ENCODE data around the gene MYRF. TPM values are rescaled to one million over a fixed set of nuclear protein-coding genes. Genes with fewer than 3 reads are reported as not detected.

The MYRF gene
- total RNA-seq, 1 donor from 2014 or later, result 0.99 TPM

DNA sequence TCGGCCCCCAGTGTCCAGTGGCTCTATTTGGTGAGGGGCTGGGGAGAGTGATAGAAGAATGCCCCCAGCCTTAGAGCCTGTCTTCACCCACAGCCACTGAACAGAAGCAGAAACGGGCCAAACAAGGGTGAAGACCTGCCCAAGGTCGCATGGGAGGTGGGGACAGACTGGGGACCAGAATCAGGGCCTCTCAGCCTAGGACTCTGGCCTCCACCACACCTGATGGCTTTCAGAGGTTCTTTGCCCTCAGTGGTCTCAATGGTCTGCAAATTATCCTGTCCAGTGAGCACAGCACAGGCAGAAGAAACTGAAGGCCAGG, 4.5 kb upstream of the MYRF start:
- Mint-ChIP-seq H3K36me3 (ENCODE audit: low read depth) (no peaks in the 10 kb centered on the region), H3K27ac (no peak overlapping the region), H3K9me3 (no peaks in the 10 kb centered on the region), H3K27me3 (ENCODE audit: insufficient read depth) (peaks cover 17% of the 10 kb centered on the region), H3K4me3 (no peak overlapping the region), H3K4me1 (ENCODE audit: low read depth) (no peaks in the 10 kb centered on the region)
- intact Hi-C loops (cut with micrococcal nuclease), result loop anchor here (1.0 kb wide), 1 partner anchor 360 kb away; no protein-coding TSS in a partner anchor
- no peak for DNase-seq (ENCODE audit: low spot score)

DNA sequence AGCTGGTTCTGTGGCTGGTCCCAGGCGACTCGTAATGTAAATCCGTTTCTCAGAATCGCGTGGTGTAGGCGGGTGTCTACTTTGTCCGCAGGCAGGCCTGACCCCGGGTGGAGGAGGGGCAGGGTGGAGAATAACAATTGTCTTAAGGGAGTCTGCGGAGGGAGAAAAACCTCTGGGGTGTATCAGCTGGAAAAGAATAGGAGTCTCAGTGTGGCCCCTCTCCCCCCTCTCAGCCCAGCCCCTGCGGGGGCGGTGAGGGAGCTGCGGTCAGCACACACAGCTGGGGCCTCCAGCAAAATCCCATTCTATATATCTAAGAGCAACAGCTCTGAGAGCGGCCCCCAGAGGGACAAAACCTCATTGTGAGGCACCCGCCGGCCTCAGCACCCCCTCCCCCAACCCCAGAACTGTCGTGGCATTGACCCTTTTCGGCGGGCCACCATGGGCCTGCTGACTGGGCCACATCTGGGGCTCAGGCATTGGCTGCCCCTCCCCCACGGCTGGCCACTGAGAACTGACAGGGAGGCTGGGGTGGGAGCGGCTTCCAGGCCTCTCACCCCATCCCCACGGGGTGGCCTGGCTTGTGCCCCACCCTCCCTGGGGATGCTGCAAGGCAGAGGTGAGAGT, 2.7 kb upstream of the MYRF start:
- H3K4me1 Mint-ChIP-seq (ENCODE audit: low read depth), result no peaks in the 10 kb centered on the region
- intact Hi-C loops (cut with micrococcal nuclease), result loop anchor here (5.0 kb wide), 2 partner anchors 43 to 52 kb away; partner anchors contain the start of genes FEN1 and TMEM258
- no peak overlapping the region for H3K4me3 Mint-ChIP-seq
- no peak for DNase-seq (ENCODE audit: low spot score)
- H3K27ac Mint-ChIP-seq, result no peak overlapping the region
- H3K9me3 Mint-ChIP-seq, result no peaks in the 10 kb centered on the region
- no peaks in the 10 kb centered on the region for H3K36me3 Mint-ChIP-seq (ENCODE audit: low read depth)
- peaks cover 28% of the 10 kb centered on the region for H3K27me3 Mint-ChIP-seq (ENCODE audit: insufficient read depth)

DNA sequence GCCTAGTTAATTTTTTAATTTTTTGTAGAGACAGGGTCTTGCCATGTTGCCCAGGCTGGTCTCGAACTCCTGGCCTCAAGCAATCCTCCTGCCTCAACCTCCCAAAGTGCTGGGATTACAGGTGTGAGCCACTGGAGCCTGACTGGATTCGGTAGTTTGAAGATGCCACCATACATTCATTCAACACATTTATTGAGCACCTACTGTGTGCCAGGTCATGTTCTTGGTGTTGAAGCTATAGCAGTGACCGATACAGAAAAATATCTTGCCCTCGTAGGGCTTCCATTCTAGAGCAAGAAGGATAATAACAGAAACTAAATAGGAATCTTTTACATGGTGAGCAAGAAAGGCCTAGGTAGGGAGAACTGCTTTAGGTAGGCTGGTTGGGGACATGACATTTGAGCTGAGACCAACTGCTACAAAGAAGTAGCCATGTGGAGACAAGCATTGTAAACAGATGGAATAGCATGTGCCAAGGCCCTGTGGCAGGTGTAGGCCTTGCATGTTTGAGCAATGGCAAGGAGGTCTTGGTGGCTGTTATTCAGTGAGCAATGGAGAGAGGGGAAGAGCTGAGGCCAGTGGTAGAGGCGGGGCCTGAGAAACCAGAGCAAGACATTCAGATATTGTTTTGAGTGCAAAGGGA, 1.7 kb upstream of the MYRF start:
- no peak for DNase-seq (ENCODE audit: low spot score)
- Mint-ChIP-seq H3K4me3 (peak overlapping the region; percentile 34), H3K9me3 (no peaks in the 10 kb centered on the region), H3K36me3 (ENCODE audit: low read depth) (no peaks in the 10 kb centered on the region), H3K27ac (no peak overlapping the region), H3K4me1 (ENCODE audit: low read depth) (no peaks in the 10 kb centered on the region), H3K27me3 (ENCODE audit: insufficient read depth) (peaks cover 28% of the 10 kb centered on the region)
- intact Hi-C loops (cut with micrococcal nuclease), result loop anchor here (5.0 kb wide), 2 partner anchors 42 to 53 kb away; partner anchors contain the start of genes FEN1 and TMEM258

DNA sequence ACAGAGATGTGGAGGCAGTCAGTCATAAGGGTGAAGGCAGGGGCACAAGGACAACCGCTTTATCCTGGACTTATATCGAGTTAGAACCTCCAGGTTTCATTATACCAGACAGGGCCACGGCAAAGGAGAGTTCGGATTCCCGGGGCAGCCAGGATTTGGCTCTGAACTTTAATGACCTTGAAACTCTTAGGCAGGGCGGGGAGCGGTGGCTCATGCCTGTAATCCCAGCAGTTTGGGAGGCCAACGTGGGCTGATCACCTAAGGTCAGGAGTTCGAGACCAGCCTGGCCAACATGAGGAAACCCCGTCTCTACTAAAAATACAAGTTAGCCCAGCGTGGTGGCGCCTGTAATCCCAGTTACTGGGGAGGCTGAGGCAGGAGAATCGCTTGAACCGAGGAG, 1.1 kb upstream of the MYRF start:
- Mint-ChIP-seq H3K4me1 (ENCODE audit: low read depth) (no peaks in the 10 kb centered on the region), H3K4me3 (no peak overlapping the region), H3K36me3 (ENCODE audit: low read depth) (no peaks in the 10 kb centered on the region), H3K27me3 (ENCODE audit: insufficient read depth) (peaks cover 28% of the 10 kb centered on the region), H3K27ac (no peak overlapping the region), H3K9me3 (no peaks in the 10 kb centered on the region)
- DNase-seq (ENCODE audit: low spot score), result no peak
- intact Hi-C loops (cut with micrococcal nuclease), result loop anchor here (5.0 kb wide), 2 partner anchors 41 to 54 kb away; partner anchors contain the start of genes FEN1 and TMEM258

DNA sequence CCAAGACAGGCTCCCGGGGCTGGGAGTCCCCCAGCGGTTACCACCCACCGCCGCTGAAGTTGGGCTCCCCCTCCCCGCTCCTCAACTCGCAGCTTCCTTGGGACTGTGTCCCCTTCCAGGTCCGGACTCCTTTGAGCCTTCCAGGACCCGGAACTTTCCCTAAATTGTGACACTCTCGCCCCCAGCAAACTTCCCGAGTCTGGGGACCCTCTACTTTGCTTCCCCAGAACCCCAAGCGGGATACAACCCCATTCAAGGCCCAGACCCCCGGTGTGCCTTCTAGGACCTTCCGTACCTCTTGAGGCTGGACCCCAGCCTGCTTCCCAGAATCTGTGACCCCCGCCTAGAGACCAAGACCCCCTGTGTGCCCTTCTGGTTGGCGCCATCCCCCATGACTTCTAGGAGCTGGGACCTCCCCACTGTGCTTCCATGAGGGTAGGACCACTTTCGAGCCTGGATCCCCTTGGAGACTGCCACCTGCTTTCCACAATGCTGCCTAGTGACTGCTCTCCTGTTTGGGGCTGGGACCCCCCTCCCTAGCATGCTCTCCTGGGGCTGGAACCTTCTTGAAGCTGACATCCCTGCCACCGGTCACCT, 587 bp downstream of the MYRF start:
- peaks cover 31% of the 10 kb centered on the region for H3K27me3 Mint-ChIP-seq (ENCODE audit: insufficient read depth)
- H3K9me3 Mint-ChIP-seq, result no peaks in the 10 kb centered on the region
- H3K4me1 Mint-ChIP-seq (ENCODE audit: low read depth), result no peaks in the 10 kb centered on the region
- no peak overlapping the region for H3K27ac Mint-ChIP-seq
- no peak for DNase-seq (ENCODE audit: low spot score)
- no peaks in the 10 kb centered on the region for H3K36me3 Mint-ChIP-seq (ENCODE audit: low read depth)
- peak overlapping the region; percentile 72 for H3K4me3 Mint-ChIP-seq
- intact Hi-C loops (cut with micrococcal nuclease), result loop anchor here (1.0 to 5.0 kb wide), 3 partner anchors 23 to 56 kb away; partner anchors contain the start of genes FEN1 and TMEM258

DNA sequence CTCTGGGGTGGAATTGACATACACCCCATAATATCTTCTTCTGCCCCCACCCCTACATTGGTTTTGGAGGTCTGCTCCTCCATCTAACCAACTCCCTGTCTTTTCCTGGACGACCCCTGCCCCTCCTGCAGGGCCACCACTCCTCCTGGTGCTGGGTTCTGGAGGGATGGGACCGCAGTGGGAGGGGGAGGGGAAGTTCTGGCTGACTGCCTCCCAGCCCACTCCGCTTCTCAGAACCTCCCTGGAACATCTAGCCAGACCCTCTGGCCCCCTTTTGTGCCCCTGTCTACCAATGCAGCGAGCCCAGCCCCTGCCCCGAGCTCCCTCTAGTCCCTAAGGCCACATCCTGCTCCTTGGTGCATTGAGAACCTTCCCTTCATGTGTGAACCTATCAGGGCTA, 1.2 kb downstream of the MYRF start:
- Mint-ChIP-seq H3K27me3 (ENCODE audit: insufficient read depth) (peaks cover 31% of the 10 kb centered on the region), H3K9me3 (no peaks in the 10 kb centered on the region), H3K4me3 (peak overlapping the region; percentile 72), H3K36me3 (ENCODE audit: low read depth) (no peaks in the 10 kb centered on the region), H3K4me1 (ENCODE audit: low read depth) (no peaks in the 10 kb centered on the region), H3K27ac (no peak overlapping the region)
- DNase-seq (ENCODE audit: low spot score), result no peak
- intact Hi-C loops (cut with micrococcal nuclease), result loop anchor here (5.0 kb wide), 2 partner anchors 39 to 56 kb away; partner anchors contain the start of genes FEN1 and TMEM258

DNA sequence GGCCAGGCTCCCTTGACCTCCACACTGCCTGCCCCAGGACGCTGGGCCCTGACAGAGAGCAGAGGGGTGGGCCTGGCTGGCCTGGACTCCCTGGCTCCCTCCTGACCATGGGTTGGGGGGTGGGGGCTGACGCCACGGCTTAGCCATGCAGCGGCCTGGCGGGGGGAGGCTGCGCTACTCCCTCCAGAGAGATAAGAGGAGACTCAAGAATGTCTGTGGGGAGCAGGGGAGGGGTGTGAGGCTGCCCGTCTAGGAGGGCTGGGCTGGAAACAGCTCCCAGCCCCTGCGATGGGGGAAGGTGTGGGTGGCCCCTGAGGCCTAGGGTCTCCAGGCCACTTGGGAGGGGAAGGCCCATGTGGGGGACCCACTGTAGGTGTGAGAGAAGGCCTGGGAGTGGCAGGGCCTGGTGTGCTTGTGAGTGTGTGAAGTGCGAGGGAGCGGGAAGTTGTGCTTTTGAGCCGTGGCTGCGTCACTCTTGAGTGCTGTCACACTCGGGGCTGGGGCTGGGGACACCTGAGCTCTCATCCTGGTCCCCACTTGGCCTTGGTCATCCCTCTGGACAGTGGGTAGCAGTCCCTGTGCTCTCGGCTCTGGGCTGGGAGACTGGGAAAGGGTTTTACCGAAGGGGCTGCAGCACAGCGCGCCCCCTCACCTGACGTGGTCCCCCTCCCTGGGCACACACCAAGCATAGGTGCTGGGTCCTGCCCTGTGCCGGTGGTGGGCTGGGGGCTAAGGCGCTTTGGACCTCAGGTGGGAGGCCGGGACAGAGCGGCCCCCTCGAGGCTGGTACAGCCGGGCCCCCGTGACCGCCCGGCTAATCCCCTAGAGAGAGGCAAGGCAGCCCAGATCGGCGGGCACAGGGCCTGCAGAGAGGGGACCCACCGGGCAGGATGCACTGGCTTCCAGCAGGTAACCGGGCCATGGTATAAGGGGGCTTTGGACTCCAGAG, 2.4 kb downstream of the MYRF start:
- H3K27ac Mint-ChIP-seq, result no peak overlapping the region
- H3K9me3 Mint-ChIP-seq, result no peaks in the 10 kb centered on the region
- H3K36me3 Mint-ChIP-seq (ENCODE audit: low read depth), result no peaks in the 10 kb centered on the region
- peaks cover 26% of the 10 kb centered on the region for H3K27me3 Mint-ChIP-seq (ENCODE audit: insufficient read depth)
- DNase-seq (ENCODE audit: low spot score), result no peak
- intact Hi-C loops (cut with micrococcal nuclease), result loop anchor here (5.0 kb wide), 2 partner anchors 37 to 58 kb away; partner anchors contain the start of genes FEN1 and TMEM258
- no peaks in the 10 kb centered on the region for H3K4me1 Mint-ChIP-seq (ENCODE audit: low read depth)
- H3K4me3 Mint-ChIP-seq, result no peak overlapping the region

DNA sequence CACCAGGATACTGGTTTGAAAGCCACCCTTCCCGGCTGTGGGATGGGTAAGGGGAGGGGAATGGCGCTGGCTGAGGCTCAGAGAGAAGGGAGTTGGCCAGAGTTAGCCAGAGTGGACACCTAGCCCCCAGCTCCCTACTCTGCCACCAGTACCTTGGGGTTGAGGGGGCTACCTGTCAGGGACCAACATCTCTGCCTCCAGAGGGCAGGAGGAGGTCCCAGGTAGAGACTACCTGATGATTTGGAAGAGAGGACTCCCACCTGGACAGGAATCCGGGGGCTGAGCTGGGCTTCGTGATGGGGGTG, 3.7 kb downstream of the MYRF start:
- Mint-ChIP-seq H3K27me3 (ENCODE audit: insufficient read depth) (peaks cover 23% of the 10 kb centered on the region), H3K9me3 (no peaks in the 10 kb centered on the region), H3K4me3 (no peak overlapping the region), H3K27ac (peak overlapping the region; percentile 40), H3K36me3 (ENCODE audit: low read depth) (no peaks in the 10 kb centered on the region), H3K4me1 (ENCODE audit: low read depth) (no peaks in the 10 kb centered on the region)
- DNase-seq (ENCODE audit: low spot score), result no peak
- intact Hi-C loops (cut with micrococcal nuclease), result no loop called here

DNA sequence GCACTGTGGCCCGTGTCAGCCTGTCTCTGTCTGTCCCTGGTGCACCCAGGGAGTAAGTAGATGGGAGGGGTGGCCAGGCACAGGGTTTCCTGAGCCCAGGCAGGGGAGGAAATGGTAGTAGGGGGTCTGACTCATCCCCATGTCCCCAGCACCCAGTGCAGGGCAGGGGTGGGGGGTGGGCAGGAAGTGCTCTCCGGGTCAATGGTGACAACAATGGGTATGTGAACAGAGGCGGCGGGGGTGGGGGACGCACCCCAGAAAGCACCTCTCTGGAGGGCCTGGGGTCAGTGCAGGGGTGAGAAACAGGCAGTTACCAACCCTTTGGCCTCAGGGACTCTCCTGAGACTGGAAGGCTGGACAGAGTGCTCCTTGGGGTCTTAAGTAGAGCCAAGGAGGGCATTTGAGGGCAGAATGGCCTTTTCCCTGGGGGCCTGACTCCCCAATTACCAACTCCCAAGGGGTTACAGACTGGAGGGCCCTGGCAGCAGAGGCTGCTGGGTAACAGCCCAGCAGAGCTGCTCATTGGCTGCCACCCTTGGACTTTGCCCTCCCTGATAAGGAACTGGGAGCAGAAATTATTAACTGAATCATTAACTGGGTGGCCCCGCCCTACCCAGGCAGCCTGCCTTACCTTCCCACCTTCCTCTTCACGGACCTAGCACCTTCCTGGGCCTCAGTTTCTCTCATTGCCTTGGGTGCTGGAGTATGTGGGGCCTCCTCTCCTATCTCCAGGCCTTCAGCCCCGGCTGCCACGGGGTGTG, 4.2 kb downstream of the MYRF start:
- Mint-ChIP-seq H3K9me3 (no peaks in the 10 kb centered on the region), H3K36me3 (ENCODE audit: low read depth) (no peaks in the 10 kb centered on the region), H3K4me1 (ENCODE audit: low read depth) (no peaks in the 10 kb centered on the region), H3K27me3 (ENCODE audit: insufficient read depth) (peaks cover 18% of the 10 kb centered on the region), H3K27ac (peak overlapping the region; percentile 40), H3K4me3 (no peak overlapping the region)
- no peak for DNase-seq (ENCODE audit: low spot score)
- intact Hi-C loops (cut with micrococcal nuclease), result no loop called here

DNA sequence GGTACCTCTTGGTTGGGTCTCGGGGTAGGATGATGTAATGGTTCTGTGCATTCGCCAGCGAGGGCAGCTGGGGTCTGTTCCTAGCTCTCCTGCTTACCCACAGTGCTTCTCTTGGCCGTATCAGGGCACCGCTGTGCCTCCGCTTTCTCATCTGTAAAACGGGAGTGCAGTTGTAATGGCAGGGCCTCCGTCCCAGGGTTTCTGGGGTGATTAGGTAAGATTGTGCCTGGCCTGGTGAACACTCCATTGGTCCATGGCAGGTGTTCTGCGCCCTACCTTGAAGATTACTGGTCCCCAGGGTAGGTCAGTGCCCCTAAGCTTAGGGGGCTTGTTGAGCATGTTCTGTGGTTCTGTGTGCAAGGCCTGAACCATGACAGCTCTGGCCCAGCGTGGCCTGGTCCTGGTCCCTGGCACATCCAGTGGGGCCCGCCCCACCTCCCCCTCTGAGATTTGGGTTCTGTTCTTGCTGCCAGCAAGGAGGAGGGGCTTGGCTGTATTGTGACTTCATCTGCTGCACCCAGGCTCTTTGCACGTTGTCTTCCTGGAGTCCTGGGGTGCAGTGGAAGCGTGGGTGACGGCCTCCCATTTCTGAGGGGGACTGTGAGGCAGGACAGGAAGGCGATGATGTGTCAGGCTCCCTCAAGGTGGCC, 4.9 kb downstream of the MYRF start:
- no peak overlapping the region for H3K27ac Mint-ChIP-seq
- no peaks in the 10 kb centered on the region for H3K9me3 Mint-ChIP-seq
- H3K4me1 Mint-ChIP-seq (ENCODE audit: low read depth), result no peaks in the 10 kb centered on the region
- no peaks in the 10 kb centered on the region for H3K36me3 Mint-ChIP-seq (ENCODE audit: low read depth)
- intact Hi-C loops (cut with micrococcal nuclease), result no loop called here
- no peak overlapping the region for H3K4me3 Mint-ChIP-seq
- no peak for DNase-seq (ENCODE audit: low spot score)
- H3K27me3 Mint-ChIP-seq (ENCODE audit: insufficient read depth), result peaks cover 15% of the 10 kb centered on the region

DNA sequence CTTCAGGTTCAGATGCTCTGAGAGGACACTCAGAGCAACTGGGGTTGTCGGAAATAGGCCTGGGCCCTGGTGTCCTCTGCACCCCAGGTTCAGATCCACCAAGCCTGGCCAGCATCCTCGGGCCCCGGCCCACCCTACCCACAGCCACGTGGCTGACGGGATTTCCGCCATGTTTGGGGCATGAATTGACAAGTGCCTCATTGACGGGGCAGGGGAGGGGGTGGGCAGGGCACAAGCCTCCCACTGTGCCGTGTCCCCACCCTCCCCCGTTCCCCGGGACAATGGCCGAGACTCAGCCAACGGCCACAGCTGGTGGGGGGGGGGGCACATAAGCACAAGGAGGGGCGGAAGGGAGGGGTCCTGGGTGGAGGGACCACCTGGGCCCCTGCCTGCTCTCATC, 8.5 kb downstream of the MYRF start:
- Mint-ChIP-seq H3K9me3 (no peaks in the 10 kb centered on the region), H3K36me3 (ENCODE audit: low read depth) (no peaks in the 10 kb centered on the region), H3K4me1 (ENCODE audit: low read depth) (no peaks in the 10 kb centered on the region), H3K27ac (no peak overlapping the region), H3K4me3 (no peak overlapping the region), H3K27me3 (ENCODE audit: insufficient read depth) (peaks cover 2% of the 10 kb centered on the region)
- DNase-seq (ENCODE audit: low spot score), result no peak
- intact Hi-C loops (cut with micrococcal nuclease), result no loop called here
